Smooth muscle cell (in vitro differentiated cells): Measurements from ENCODE around the gene HBD. TPM values are rescaled to one million over a fixed set of nuclear protein-coding genes. Genes with fewer than 3 reads are reported as not detected.
"Not testable (repeated sequence)": the region's sequence is repeated elsewhere in the genome, so short reads cannot be mapped to it uniquely, and the experiment has no call there.

Experiments used
- DNase-seq: peaks from one replicate; lab custom pipeline; 2025; ENCODE audit not compliant: unreplicated experiment; lab: John Stamatoyannopoulos, UW
- H2AFZ ChIP-seq: fragments of 200-600 bp; sonication (generic); 2 replicates; pipeline ENCODE4 v1.6.0; 2016; ENCODE audit warnings: antibody characterized with exemption, low read depth, mild to moderate bottlenecking
- H3F3A ChIP-seq: fragments of 200-600 bp; sonication (generic); 2 replicates; pipeline ENCODE4 v1.6.0; 2017; ENCODE audit warnings: antibody characterized with exemption, low read depth
- H3K27ac ChIP-seq: fragments of 200-600 bp; sonication (generic); 2 replicates; pipeline ENCODE4 v1.5.1; 2016; ENCODE audit warnings: low read depth, mild to moderate bottlenecking
- H3K27me3 ChIP-seq: fragments of 200-600 bp; sonication (generic); 2 replicates; pipeline ENCODE4 v1.6.1; 2016; ENCODE audit warnings: low read depth, mild to moderate bottlenecking
- H3K36me3 ChIP-seq: fragments of 200-600 bp; sonication (generic); 2 replicates; pipeline ENCODE4 v1.5.1; 2016; ENCODE audit warnings: low read depth
- H3K4me1 ChIP-seq: fragments of 200-600 bp; sonication (generic); 2 replicates; pipeline ENCODE4 v1.5.1; 2016; ENCODE audit warnings: low read depth
- H3K4me2 ChIP-seq: fragments of 200-600 bp; sonication (generic); 2 replicates; pipeline ENCODE4 v1.6.0; 2016; ENCODE audit warnings: mild to moderate bottlenecking
- H3K4me3 ChIP-seq: fragments of 200-600 bp; sonication (generic); 2 replicates; pipeline ENCODE4 v1.5.1; 2016; ENCODE audit warnings: mild to moderate bottlenecking
- H3K79me2 ChIP-seq: fragments of 200-600 bp; sonication (generic); 2 replicates; pipeline ENCODE4 v1.6.0; 2016; ENCODE audit warnings: low read depth, mild to moderate bottlenecking
- H3K9ac ChIP-seq: fragments of 200-600 bp; sonication (generic); 2 replicates; pipeline ENCODE4 v1.6.0; 2016; ENCODE audit warnings: low read depth
- H3K9me3 ChIP-seq: fragments of 200-600 bp; sonication (generic); replicated peaks from 2 replicates; pipeline ENCODE4 v1.5.1; 2016; ENCODE audit warnings: low read depth
- H4K20me1 ChIP-seq: fragments of 200-600 bp; sonication (generic); 2 replicates; pipeline ENCODE4 v1.6.0; 2016; ENCODE audit warnings: low read depth
- WGBS: methylation state at CpG from one replicate; pipeline ENCODE4 v1.1.7; 2016; ENCODE audit warnings: low lambda C conversion rate; 5-methylcytosine and 5-hydroxymethylcytosine counted together
- polyA plus RNA-seq: library from polyadenylated mRNA; unstranded; fragments of >200 nt; fragmentation: Nextera tagmentation; extraction: Ambion mirVana; gene quantifications from 2 replicates; pipeline ENCODE4 v1.2.1, GENCODE V29; 2016
- total RNA-seq: library from RNA; depleted of rRNA; stranded (reverse); fragments of >200 nt; gene quantifications from 2 replicates; pipeline ENCODE4 v1.2.3, GENCODE V29; 2014
- TF ChIP-seq, protein P1 (sequence below): fragments of 200-600 bp; sonication (generic); IDR thresholded peaks from 2 replicates; pipeline ENCODE4 v1.5.1; 2017; ENCODE audit warnings: borderline replicate concordance, mild to moderate bottlenecking, antibody characterized with exemption; ENCODE audit not compliant: insufficient read depth, poor library complexity, severe bottlenecking

Gene HBD
- total and polyA plus RNA-seq, 2 experiments from 2014 or later: not detected

DNA sequence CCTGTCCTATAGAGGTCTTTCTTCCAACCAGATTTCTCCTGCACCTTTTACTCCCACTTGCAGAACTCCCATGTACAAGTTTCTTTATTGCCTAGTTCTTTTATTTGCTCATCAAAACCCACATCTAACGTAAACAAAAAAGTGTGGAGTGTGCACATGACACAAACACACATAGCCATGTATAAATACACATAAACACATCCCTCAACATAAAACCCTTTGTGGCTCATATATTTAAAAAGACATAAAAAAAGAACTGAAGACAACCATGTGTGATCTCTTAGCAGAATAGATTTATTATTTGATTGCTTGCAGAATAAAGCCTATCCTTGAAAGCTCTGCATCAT lies 18.6 kb upstream of the HBD start:
- Histone ChIP-seq H3F3A (no peaks in the 10 kb centered on the region), H3K27ac (no peak overlapping the region), H3K27me3 (no peaks in the 10 kb centered on the region), H3K9ac (no peak overlapping the region), H4K20me1 (no peaks in the 10 kb centered on the region), H2AFZ (no peak overlapping the region), H3K4me3 (no peak overlapping the region), H3K79me2 (no peaks in the 10 kb centered on the region), H3K9me3 (no peaks in the 10 kb centered on the region), H3K36me3 (no peaks in the 10 kb centered on the region), H3K4me1 (no peaks in the 10 kb centered on the region), H3K4me2 (no peak overlapping the region)
- no peak for DNase-seq
- TF ChIP-seq, protein P1, sequence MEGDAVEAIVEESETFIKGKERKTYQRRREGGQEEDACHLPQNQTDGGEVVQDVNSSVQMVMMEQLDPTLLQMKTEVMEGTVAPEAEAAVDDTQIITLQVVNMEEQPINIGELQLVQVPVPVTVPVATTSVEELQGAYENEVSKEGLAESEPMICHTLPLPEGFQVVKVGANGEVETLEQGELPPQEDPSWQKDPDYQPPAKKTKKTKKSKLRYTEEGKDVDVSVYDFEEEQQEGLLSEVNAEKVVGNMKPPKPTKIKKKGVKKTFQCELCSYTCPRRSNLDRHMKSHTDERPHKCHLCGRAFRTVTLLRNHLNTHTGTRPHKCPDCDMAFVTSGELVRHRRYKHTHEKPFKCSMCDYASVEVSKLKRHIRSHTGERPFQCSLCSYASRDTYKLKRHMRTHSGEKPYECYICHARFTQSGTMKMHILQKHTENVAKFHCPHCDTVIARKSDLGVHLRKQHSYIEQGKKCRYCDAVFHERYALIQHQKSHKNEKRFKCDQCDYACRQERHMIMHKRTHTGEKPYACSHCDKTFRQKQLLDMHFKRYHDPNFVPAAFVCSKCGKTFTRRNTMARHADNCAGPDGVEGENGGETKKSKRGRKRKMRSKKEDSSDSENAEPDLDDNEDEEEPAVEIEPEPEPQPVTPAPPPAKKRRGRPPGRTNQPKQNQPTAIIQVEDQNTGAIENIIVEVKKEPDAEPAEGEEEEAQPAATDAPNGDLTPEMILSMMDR: no peak
- 85% methylated on average over 1 of the region's 1 CpG for WGBS

DNA sequence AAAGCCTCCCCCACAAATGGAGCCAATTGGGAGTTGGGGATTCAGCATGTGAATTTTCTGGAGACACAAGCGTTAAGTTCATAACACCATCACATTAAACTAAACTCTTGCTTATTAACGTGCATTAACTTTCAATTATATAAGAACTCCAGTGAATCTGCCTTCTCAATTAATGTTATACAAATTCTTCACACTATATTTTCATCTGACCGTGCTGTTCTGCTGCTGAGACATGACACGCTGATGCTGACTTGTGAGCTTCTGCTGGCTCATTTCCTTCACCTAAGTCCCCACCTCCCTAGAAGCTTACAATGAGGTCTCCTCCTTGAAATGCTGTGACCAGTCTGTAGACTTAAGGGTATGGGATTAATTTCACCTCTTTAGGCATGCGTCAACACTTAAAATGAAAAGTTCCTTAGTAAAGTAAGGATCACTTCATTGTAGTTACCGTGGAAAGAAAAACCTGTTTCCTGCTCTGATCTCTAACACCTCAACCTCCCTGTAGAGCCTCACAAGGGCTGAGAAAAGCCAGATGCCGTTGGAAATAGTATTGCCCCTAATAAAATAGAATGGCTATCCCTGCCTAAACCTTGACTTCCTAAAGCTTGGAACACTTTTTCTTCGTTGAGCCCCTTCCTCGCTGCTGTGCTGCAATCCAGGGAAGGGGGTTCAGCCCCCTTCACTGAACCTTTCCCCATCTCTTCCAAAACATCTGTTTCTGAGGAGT lies 18.1 kb upstream of the HBD start:
- no peaks in the 10 kb centered on the region for H3F3A ChIP-seq
- no peaks in the 10 kb centered on the region for H3K9me3 ChIP-seq
- no peaks in the 10 kb centered on the region for H3K4me1 ChIP-seq
- no peaks in the 10 kb centered on the region for H3K36me3 ChIP-seq
- 74% methylated on average over 9 of the region's 9 CpGs for WGBS
- no peak overlapping the region for H3K4me3 ChIP-seq
- no peak overlapping the region for H3K9ac ChIP-seq
- H2AFZ ChIP-seq: no peak overlapping the region
- no peaks in the 10 kb centered on the region for H4K20me1 ChIP-seq
- H3K27ac ChIP-seq: no peak overlapping the region
- H3K27me3 ChIP-seq: no peaks in the 10 kb centered on the region
- no peak overlapping the region for H3K4me2 ChIP-seq
- no peak for DNase-seq
- no peaks in the 10 kb centered on the region for H3K79me2 ChIP-seq
- TF ChIP-seq, protein P1: no peak

DNA sequence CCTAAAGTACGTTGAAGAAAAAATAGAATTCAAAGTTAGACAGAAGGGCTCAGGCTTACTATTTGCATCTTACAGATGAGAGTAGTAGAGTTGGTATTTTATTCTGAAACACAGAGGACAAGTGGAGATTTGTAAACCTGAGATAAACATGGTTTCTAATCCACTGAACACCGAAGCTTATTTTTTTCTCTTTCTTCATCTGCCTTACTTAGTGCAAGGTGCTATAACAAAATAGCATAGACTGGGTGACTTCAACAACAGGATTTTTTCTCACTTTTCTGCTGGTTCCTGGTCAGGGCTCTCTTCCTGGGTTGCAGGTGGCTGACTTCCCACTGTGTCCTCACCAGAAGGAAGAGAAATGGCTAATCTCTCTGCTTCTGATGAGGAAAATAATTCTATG lies 17.5 kb upstream of the HBD start:
- Histone ChIP-seq H2AFZ (no peak overlapping the region), H3K4me3 (no peak overlapping the region), H3K4me2 (no peak overlapping the region), H3K79me2 (no peaks in the 10 kb centered on the region), H3K9me3 (no peaks in the 10 kb centered on the region), H3K36me3 (no peaks in the 10 kb centered on the region), H3F3A (no peaks in the 10 kb centered on the region), H3K4me1 (no peaks in the 10 kb centered on the region), H3K27me3 (no peaks in the 10 kb centered on the region), H3K9ac (no peak overlapping the region), H4K20me1 (no peaks in the 10 kb centered on the region), H3K27ac (no peak overlapping the region)
- WGBS: 36% methylated on average over 2 of the region's 2 CpGs
- TF ChIP-seq, protein P1: no peak
- DNase-seq: no peak

DNA sequence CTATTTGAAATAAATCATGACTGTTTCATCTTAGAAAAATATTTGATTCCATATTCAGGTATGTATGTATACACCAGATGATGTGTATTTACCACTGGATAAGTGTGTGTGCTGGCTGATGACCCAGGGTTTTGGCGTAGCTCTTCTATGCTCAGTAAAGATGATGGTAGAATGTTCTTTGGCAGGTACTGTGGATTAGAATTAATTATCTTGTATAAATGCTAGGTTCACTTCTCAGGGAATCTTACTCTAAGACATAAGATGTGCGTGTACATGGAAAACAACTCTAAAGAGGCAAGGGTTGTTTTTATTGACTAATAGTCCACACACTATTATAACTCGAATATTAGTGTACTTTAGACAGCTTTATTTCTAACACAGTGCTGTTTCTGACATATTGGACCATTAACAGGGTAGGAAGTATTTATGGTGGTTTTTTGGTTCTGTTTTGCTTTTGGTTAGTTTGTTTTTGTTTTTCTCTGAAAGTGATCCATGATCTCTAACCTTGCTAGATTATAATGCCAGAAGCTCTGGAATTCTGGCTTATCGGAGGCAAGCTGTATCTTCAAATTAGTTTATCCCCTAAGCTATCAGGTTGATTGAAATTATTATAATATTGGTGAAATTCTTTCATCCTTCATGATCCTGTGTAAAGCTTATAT lies 16.4 kb upstream of the HBD start:
- H3K9me3 ChIP-seq: no peaks in the 10 kb centered on the region
- H3F3A ChIP-seq: no peaks in the 10 kb centered on the region
- H3K4me3 ChIP-seq: no peak overlapping the region
- no peaks in the 10 kb centered on the region for H3K79me2 ChIP-seq
- TF ChIP-seq, protein P1: no peak
- no peaks in the 10 kb centered on the region for H4K20me1 ChIP-seq
- no peak overlapping the region for H3K4me2 ChIP-seq
- H2AFZ ChIP-seq: no peak overlapping the region
- no peaks in the 10 kb centered on the region for H3K4me1 ChIP-seq
- no peaks in the 10 kb centered on the region for H3K36me3 ChIP-seq
- H3K9ac ChIP-seq: no peak overlapping the region
- no peaks in the 10 kb centered on the region for H3K27me3 ChIP-seq
- WGBS: 93% methylated on average over 4 of the region's 4 CpGs
- no peak overlapping the region for H3K27ac ChIP-seq
- no peak for DNase-seq

DNA sequence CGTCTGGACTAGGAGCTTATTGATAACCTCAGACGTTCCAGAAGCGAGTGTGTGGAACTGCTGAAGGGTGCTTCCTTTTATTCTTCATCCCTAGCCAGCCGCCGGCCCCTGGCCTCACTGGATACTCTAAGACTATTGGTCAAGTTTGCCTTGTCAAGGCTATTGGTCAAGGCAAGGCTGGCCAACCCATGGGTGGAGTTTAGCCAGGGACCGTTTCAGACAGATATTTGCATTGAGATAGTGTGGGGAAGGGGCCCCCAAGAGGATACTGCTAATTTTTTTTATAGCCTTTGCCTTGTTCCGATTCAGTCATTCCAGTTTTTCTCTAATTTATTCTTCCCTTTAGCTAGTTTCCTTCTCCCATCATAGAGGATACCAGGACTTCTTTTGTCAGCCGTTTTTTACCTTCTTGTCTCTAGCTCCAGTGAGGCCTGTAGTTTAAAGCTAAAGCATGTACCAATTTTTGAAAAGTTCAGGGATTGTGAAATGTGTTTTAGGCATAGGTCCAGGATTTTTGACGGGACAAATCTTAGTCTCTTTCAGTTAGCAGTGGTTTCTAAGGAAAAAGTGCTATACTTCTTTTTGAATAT lies 15.6 kb upstream of the HBD start, which contains the start of gene HBG1:
HBG1 (minus strand) TSS at position 51 of the 590 bp plus-strand sequence. CDS start 53 bp downstream, outside the sequence.
- not testable (repeated sequence) for H3K9me3 ChIP-seq, H3K36me3 ChIP-seq, H3K9ac ChIP-seq, H3K4me3 ChIP-seq, H3K4me2 ChIP-seq, DNase-seq, H3K4me1 ChIP-seq, H3F3A ChIP-seq, H2AFZ ChIP-seq, H4K20me1 ChIP-seq, H3K27me3 ChIP-seq, H3K79me2 ChIP-seq, H3K27ac ChIP-seq
- WGBS: 93% methylated on average over 3 of the region's 9 CpGs
